ENCODE data around the gene IQCF6. TPM values are rescaled to one million over a fixed set of nuclear protein-coding genes. Genes with fewer than 3 reads are reported as not detected.

The IQCF6 gene
- total RNA-seq, 2 donors from 2014 or later = not detected

Other genes starting within 250 kb of the IQCF6 start
- gene RAD54L2, start 240.5 kb downstream of the IQCF6 start, total RNA-seq = 10 to 100 TPM; 13.9 to 16.9 TPM
- gene TEX264, start 108.0 kb downstream of the IQCF6 start, total RNA-seq = 10 to 100 TPM; 67.6 to 68.0 TPM
- not detected for gene GRM2, start 72.2 kb downstream of the IQCF6 start, total RNA-seq
- gene IQCF2, start 82.4 kb upstream of the IQCF6 start, total RNA-seq = not detected
- gene IQCF5, start 96.4 kb upstream of the IQCF6 start, total RNA-seq = not detected
- not detected for gene IQCF1, start 124.1 kb upstream of the IQCF6 start, total RNA-seq
- gene RRP9, start 162.7 kb upstream of the IQCF6 start, total RNA-seq = 10 to 100 TPM; 11.0 to 16.1 TPM
- gene PARP3, start 163.1 kb upstream of the IQCF6 start, total RNA-seq = 10 to 100 TPM; 23.6 to 25.5 TPM
- not detected for gene GPR62, start 176.1 kb upstream of the IQCF6 start, total RNA-seq
- gene PCBP4, start 188.2 kb upstream of the IQCF6 start, total RNA-seq = 10 to 100 TPM; 23.3 to 27.4 TPM
- 10 to 100 TPM; 81.5 to 96.7 TPM for gene ABHD14B, start 194.8 kb upstream of the IQCF6 start, total RNA-seq
- 1 to 10 TPM; 6.1 to 8.6 TPM for gene ABHD14A, start 195.8 kb upstream of the IQCF6 start, total RNA-seq
- 100 to 1,000 TPM; 153 to 160 TPM for gene ACY1, start 204.3 kb upstream of the IQCF6 start, total RNA-seq
- gene RPL29, start 216.7 kb upstream of the IQCF6 start, total RNA-seq = 100 to 1,000 TPM; 894 to 910 TPM

Data from left colon (tissue), 2 donors.